ENCODE data around the gene DGKI. TPM values are rescaled to one million over a fixed set of nuclear protein-coding genes. Genes with fewer than 3 reads are reported as not detected.

DGKI gene
- total and polyA plus RNA-seq, 11 donors, result 0.36 to 4.6 (median 1.0) TPM

DNA sequence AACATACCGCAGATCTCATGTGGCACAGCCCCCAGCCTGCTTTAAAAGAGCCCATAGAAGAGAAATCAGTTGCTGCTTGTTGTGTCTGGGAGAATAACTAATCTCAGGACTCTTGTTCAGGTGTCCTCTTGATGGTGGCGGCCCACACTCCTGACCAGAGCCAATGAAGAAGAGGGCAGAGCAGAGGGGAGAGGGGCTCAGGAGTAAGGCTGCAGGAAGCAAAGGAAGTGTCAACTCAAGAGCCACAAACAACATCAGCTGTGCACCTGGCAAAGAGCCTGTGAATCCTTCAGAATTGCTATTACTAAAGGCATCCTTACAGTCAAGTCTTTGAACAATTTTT lies 443.4 kb downstream of the DGKI start:
- TF ChIP-seq POLR2A (IDR thresholded peaks at IDR 0.05), result no peak
- TF ChIP-seq, protein P1, sequence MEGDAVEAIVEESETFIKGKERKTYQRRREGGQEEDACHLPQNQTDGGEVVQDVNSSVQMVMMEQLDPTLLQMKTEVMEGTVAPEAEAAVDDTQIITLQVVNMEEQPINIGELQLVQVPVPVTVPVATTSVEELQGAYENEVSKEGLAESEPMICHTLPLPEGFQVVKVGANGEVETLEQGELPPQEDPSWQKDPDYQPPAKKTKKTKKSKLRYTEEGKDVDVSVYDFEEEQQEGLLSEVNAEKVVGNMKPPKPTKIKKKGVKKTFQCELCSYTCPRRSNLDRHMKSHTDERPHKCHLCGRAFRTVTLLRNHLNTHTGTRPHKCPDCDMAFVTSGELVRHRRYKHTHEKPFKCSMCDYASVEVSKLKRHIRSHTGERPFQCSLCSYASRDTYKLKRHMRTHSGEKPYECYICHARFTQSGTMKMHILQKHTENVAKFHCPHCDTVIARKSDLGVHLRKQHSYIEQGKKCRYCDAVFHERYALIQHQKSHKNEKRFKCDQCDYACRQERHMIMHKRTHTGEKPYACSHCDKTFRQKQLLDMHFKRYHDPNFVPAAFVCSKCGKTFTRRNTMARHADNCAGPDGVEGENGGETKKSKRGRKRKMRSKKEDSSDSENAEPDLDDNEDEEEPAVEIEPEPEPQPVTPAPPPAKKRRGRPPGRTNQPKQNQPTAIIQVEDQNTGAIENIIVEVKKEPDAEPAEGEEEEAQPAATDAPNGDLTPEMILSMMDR (IDR thresholded peaks at IDR 0.05), result no peak
- Histone ChIP-seq H3K27me3 (no peaks in the 10 kb centered on the region), H3K36me3 (no peaks in the 10 kb centered on the region), H3K9me3 (no peaks in the 10 kb centered on the region), H3K27ac (no peak overlapping the region), H3K4me3 (no peak overlapping the region), H3K4me1 (no peaks in the 10 kb centered on the region)
- ATAC-seq, result no peak
- intact Hi-C loops (cut with DNase I), result no loop called here
- WGBS, 4 donors, result 59 to 77% (median 72%) methylated on average over 2 of the region's 2 CpGs
- DNase-seq, result no peak

- intact Hi-C loops (cut with DNase I), result no loop called here
- DNase-seq (no peak), ATAC-seq (no peak)
- Histone ChIP-seq H3K4me3 (no peak overlapping the region), H3K4me1 (no peaks in the 10 kb centered on the region), H3K27me3 (no peaks in the 10 kb centered on the region), H3K36me3 (no peaks in the 10 kb centered on the region), H3K27ac (no peak overlapping the region), H3K9me3 (no peaks in the 10 kb centered on the region)
- WGBS, 4 donors, result 47 to 60% (median 57%) methylated on average over 10 of the region's 10 CpGs
- TF ChIP-seq, protein P1 (IDR thresholded peaks at IDR 0.05), result no peak
- no peak for TF ChIP-seq POLR2A (IDR thresholded peaks at IDR 0.05)
Measured at GRCh38 chr7:137402536-137403352, 444.0 kb downstream of the DGKI start.

DNA sequence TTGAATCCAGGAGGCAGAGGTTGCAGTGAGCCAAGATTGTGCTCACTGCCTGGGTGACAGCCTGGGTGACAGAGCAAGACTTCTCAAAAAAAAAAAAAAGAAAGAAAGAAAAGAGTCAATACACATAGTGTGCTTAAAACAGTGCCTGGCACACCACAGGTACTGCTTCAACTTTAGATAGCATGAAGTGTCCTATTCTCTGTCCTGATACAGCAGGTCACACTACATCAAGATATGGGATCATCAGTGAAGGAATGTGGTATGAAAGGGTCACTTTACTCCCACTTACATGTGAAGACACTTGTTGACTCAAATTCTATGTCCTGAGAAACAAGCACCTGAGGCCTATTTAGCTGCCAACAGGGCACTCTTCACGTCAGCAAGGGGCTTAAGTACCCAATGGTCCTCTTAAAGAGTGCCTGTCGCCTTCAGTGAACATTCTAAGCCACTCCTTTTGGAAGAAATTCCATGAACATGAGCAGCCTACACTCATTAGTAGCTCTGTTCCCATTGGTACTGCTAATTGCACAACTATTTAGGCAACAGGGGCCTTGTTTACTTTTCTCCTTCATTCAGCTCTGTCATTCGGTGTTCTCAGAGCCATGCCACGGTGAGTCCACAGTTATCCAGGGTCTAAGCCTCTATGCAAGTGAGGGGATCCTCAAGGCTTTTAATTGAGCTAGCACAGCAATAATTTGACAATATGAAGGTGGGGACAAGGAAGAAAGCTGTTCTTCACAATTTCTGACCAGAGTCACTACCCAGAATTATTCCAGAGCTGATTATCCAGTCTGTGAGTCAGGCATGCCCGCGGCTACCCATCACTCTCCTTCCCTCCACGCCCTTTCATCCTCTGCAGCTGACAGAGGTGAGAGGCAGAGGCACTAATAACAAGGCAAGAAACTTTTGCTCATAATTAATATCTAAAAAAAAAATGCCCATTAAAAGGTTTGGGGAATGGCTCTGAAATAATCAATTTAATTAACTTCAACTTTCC lies 446.6 kb downstream of the DGKI start:
- H3K4me3 ChIP-seq, result no peak overlapping the region
- H3K36me3 ChIP-seq, result no peaks in the 10 kb centered on the region
- no peaks in the 10 kb centered on the region for H3K4me1 ChIP-seq
- TF ChIP-seq, protein P1 (IDR thresholded peaks at IDR 0.05), result no peak
- no peak for TF ChIP-seq POLR2A (IDR thresholded peaks at IDR 0.05)
- intact Hi-C loops (cut with DNase I), result no loop called here
- no peaks in the 10 kb centered on the region for H3K27me3 ChIP-seq
- DNase-seq, result no peak
- no peak for ATAC-seq
- H3K9me3 ChIP-seq, result no peaks in the 10 kb centered on the region
- no peak overlapping the region for H3K27ac ChIP-seq
- 73 to 78% (median 76%) methylated on average over 7 of the region's 7 CpGs for WGBS, 4 donors

DNA sequence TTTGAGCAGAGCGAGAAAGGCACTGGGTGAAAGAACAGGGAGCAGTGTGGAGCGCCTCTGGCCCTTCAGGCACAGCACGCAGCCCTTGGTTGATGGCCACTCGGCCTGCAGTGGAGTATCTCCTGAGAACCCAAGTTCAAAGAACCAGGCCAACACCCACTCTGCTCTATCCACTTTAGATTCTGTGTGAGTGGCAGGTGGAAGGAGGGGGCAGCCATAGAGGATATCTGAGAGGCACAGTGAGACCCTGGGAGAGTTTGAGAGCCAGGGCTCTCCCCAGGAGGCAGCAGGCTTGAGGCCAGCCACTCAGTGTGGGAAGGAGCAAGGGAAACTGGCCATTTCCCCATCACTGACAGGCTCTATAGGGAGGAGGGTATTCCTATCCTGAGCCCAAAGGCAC lies 450.7 kb downstream of the DGKI start:
- Histone ChIP-seq H3K4me3 (no peak overlapping the region), H3K27me3 (no peaks in the 10 kb centered on the region), H3K4me1 (no peaks in the 10 kb centered on the region), H3K9me3 (no peaks in the 10 kb centered on the region), H3K36me3 (no peaks in the 10 kb centered on the region), H3K27ac (no peak overlapping the region)
- intact Hi-C loops (cut with DNase I), result no loop called here
- no peak for ATAC-seq
- no peak for DNase-seq
- no peak for TF ChIP-seq POLR2A (IDR thresholded peaks at IDR 0.05)
- TF ChIP-seq, protein P1 (IDR thresholded peaks at IDR 0.05), result no peak
- 84 to 93% (median 90%) methylated on average over 2 to 4 of the region's 4 CpGs for WGBS, 4 donors
